GM12892 (cell line): ENCODE measurements around the gene TEX264. TPM values are rescaled to one million over a fixed set of nuclear protein-coding genes. Genes with fewer than 3 reads are reported as not detected.
A peak's percentile ranks its signal among the peaks of the same experiment; 100 is the strongest.
"Not testable (repeated sequence)": the region's sequence is repeated elsewhere in the genome, so short reads cannot be mapped to it uniquely, and the experiment has no call there.

Source experiments
- DNase-seq: peaks from one replicate; pipeline ENCODE4 v3.0.0; 2011; ENCODE audit not compliant: insufficient read length
- FAIRE-seq: peaks from 2 replicates; lab custom pipeline; 2011; peaks lifted over from hg19 to GRCh38; lab: Jason Lieb, UNC
- POLR2A ChIP-seq: IDR thresholded peaks from 2 replicates; pipeline ENCODE4 v1.6.1; 2011; ENCODE audit warnings: low read depth, low read length, control low read depth
- POLR2AphosphoS5 ChIP-seq: IDR thresholded peaks from 2 replicates; pipeline ENCODE4 v1.6.1; 2011; ENCODE audit warnings: low read depth, low read length, control low read depth
- TAF1 ChIP-seq: IDR thresholded peaks from 2 replicates; pipeline ENCODE4 v1.6.1; 2011; ENCODE audit warnings: low read depth, mild to moderate bottlenecking, control low read depth, low read length, borderline replicate concordance
- polyA plus RNA-seq: library from polyadenylated mRNA; unstranded; fragments of >200 nt; gene quantifications from one replicate; pipeline ENCODE4 v1.2.1, GENCODE V29; 2012; ENCODE audit warnings: missing spikeins, inconsistent platforms; ENCODE audit not compliant: missing spikeins

TEX264 gene
- 23.9 TPM for polyA plus RNA-seq

DNA sequence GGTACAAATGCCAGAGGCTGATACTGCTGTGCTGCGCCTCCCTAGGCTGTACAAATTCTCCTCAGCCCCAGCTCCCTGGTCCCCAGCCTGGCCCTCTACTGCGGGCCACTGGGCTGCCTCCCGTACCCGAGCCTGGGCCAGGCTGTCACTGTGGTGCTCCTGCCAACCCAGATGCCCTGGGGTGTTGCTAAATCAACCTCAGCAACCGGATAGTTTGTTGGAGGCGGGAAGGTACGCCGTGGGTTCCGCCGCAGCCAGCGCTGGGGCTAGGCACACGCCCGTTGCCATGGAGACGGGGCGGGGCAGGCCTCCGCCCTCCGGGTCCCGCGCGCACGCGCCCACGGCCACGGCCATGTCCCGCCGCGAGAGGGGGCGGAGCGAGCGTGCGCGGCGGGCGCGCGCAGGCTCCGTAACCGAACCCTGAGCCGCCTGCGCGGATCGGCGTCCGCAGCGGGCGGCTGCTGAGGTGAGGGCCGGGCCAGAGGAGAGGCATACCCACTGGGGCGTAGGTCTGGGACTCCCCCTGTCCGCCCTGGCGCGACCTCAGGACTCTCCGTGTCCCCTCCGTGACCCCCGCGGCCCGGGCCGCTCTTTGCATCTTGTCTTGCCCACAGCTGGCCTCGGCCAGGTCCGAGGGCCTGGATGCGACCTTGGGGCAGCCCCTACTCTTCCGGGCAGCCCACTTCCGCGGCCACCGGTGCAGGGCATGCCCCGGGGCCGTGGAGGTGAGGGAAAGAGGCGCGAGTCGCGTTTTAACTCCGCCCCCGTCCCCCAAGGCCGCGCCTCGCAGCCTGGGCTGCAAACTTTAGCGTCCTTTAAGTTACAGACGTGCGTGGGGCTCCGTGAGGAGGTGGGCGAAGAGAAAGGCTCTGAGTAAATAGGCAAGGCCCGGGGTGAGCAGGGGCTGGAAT, at the start of gene TEX264:
Gene TEX264, plus strand, starts transcription at position 430 of the 911 bp plus-strand sequence. CDS start 3,053 bp downstream, outside the sequence.
- peak; percentile 100 for FAIRE-seq
- DNase-seq, result peak; percentile 99
- TF ChIP-seq POLR2A (peak; percentile 89), TAF1 (0 out of 2 replicates have a peak, but pooled peaks have one; percentile 24), POLR2AphosphoS5 (peak; percentile 71)

- FAIRE-seq (no peak), DNase-seq (no peak)
- no peak for TF ChIP-seq POLR2A
- no peak for TF ChIP-seq POLR2AphosphoS5
- TF ChIP-seq TAF1, result no peak
These were observed 48.6 kb upstream of the TEX264 start for GRCh38 chr3:51622413-51622812.

GRCh38 chr3:51622868-51623267, 48.2 kb upstream of the TEX264 start:
- FAIRE-seq (no peak), DNase-seq (no peak)
- TF ChIP-seq POLR2A, result no peak
- no peak for TF ChIP-seq POLR2AphosphoS5
- no peak for TF ChIP-seq TAF1

DNA sequence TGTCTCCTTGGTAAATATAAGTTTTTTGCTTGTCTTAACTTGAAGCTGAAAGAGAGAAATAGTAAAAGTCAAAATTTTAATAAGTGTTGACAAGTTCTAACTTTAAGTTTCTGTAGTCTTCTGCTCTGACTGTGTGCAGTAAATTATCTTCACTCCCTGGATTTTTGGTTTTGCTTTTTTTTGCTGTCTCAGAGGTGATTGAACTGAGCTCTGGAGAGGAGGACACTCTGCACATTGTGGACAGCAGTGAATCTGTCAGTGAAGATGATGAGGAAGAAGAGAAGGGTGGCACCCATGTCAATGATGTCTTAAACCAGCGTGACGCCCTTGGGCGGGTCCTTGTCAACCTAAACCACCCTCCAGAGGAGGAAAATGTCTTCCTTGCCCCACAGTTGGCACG, 40.5 kb upstream of the TEX264 start:
- no peak for TF ChIP-seq TAF1
- no peak for TF ChIP-seq POLR2AphosphoS5
- TF ChIP-seq POLR2A, result no peak
- no peak for FAIRE-seq

DNA sequence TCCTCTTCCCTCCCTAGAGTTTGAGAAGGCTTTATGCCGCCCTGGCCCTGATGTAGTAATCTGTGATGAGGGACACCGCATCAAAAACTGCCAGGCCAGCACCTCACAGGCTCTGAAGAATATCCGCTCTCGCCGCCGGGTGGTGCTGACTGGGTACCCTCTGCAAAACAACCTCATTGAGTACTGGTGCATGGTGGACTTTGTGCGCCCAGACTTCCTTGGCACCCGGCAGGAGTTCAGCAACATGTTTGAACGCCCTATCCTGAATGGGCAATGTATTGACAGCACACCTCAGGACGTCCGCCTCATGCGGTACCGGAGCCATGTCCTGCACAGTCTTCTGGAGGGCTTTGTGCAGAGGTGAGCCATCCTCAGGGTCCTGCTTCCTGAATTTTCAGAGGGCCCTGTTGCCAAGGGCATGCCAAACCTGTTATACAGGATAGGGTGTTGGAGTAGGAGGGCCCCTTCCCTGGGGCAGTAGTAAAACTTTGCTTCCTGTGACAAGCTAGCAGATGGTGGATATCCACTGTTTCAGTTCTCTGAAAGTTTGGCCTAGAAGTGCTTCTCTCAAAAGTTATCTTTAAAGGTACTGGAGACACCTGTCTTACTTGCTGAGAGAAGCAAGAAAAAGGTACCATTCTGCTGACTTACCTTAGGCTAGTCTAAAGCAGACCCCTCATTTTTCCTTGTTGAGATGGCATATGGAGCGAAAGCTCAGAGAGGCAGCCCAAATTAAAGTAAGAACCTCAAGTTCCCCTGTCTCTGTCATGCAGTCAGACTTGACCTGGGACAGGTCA, 33.7 kb upstream of the TEX264 start:
- DNase-seq (no peak), FAIRE-seq (no peak)
- TF ChIP-seq POLR2A, result no peak
- TF ChIP-seq TAF1, result no peak
- no peak for TF ChIP-seq POLR2AphosphoS5

More for the DNA sequence above, 40.5 kb upstream of the TEX264 start:
- no peak for DNase-seq

DNA sequence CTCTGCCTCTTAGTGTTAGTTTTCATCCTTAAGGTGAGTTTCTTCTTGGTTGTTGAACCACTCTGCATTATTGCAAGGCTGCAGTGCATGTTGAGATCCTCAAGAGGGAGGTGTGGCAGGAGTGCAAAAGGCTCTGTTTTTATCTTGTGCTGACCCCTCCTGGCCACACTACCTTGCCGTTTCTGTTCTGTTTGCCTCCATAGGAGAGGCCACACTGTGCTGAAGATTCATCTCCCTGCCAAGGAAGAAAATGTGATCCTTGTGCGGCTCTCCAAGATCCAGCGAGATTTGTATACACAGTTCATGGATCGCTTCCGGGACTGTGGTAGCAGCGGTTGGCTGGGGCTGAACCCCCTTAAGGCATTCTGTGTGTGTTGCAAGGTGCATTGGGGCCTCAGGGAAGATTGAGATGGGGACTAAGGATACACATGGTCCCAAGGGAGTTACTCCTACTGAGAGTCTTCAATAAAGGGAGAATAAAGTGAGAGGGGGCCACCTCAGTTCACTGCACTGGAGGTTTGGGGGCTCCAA, 33.0 kb upstream of the TEX264 start:
- FAIRE-seq (peak; percentile 27), DNase-seq (peak; percentile 23)
- TF ChIP-seq TAF1 (no peak), POLR2A (no peak), POLR2AphosphoS5 (no peak)

DNA sequence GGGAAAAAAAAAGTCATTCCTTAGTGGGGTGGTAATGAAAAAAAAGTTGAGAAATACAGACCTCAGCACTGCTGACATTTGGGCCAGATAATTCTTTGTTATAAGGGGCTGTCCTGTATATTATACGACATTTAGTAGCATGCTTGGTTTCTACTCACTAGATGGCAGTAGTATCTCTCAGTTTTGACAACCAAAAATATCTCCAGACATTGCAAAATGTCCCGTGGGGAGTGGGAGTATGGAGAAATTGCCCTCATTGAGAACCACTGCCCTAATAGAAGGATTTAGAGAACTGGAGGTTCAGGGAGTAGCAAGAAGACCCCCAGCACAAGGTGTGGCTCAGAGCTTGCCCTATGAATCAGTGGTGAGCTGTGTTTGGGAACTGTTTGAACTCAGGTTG, 28.6 kb upstream of the TEX264 start:
- no peak for DNase-seq
- TF ChIP-seq POLR2A (no peak), POLR2AphosphoS5 (no peak), TAF1 (no peak)
- FAIRE-seq, result peak; percentile 17

DNA sequence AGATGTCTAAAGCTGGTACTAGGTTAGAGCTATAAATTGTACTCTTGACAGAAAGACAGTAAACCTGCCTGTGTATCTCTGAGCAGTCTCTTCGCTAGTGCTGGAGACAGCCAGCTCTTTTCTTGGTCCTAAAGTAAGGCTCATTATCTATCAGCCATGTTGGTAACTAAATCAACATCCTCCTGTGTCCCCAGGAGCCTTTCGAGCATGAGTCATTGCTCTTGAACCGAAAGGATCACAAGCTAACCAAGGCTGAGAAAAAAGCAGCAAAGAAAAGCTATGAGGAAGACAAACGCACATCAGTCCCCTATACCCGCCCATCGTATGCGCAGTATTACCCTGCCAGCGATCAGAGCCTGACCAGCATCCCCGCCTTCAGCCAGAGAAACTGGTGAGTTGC, 25.0 kb upstream of the TEX264 start:
- FAIRE-seq, result no peak
- no peak for TF ChIP-seq TAF1
- TF ChIP-seq POLR2A, result no peak
- no peak for TF ChIP-seq POLR2AphosphoS5

GRCh38 chr3:51652103-51652502, 18.9 kb upstream of the TEX264 start:
- not testable (repeated sequence) for FAIRE-seq, DNase-seq

More for the DNA sequence above, 25.0 kb upstream of the TEX264 start:
- no peak for DNase-seq

DNA sequence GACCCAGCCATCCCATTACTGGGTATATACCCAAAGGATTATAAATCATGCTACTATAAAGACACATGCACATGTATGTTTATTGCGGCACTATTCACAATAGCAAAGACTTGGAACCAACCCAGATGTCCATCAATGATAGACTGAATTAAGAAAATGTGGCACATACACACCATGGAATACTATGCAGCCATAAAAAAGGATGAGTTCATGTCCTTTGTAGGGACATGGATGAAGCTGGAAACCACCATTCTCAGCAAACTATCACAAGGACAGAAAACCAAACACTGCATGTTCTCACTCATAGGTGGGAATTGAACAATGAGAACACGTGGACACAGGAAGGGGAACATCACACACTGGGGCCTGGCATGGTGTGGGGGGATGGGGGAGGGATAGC, 17.6 kb upstream of the TEX264 start:
- not testable (repeated sequence) for FAIRE-seq, DNase-seq

- DNase-seq, result no peak
- FAIRE-seq, result no peak
- TF ChIP-seq POLR2AphosphoS5 (no peak), TAF1 (no peak), POLR2A (no peak)
These were observed 13.8 kb upstream of the TEX264 start for GRCh38 chr3:51657234-51657633.

DNA sequence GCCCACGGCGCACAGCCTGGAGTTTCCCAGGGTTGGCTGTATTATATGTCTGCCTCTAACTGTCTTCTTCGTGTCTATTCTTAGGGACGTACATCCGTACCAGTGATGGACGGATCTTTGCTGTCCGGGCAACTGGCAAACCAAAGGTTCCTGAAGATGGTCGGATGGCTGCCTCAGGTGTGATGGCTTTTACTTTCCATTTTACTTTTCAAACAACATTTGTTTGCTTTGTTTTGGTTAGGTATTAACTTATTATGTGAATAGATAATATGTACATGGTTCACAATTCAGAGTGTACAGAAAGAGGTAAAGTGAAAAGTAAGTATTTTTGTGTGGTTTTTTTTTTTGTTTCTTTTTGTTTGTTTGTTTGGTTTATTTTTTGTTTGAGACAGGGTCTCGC, 11.1 kb upstream of the TEX264 start:
- FAIRE-seq (no peak), DNase-seq (no peak)

More for the DNA sequence above, 11.1 kb upstream of the TEX264 start:
- no peak for TF ChIP-seq TAF1
- TF ChIP-seq POLR2AphosphoS5, result no peak
- no peak for TF ChIP-seq POLR2A
